Parathyroid adenoma (tissue), 2 donors: ENCODE results near the gene GLRX3.

ENCODE experiments used
- H2AFZ ChIP-seq: fragments of 300-600 bp; sonication (generic); one replicate; pipeline ENCODE4 v1.7.0; 2017; ENCODE audit warnings: antibody characterized with exemption, mild to moderate bottlenecking
- H3K27ac ChIP-seq: fragments of 300-600 bp; sonication (generic); one replicate; pipeline ENCODE4 v1.7.0; 2017
- H3K27me3 ChIP-seq: fragments of 300-600 bp; sonication (generic); one replicate; pipeline ENCODE4 v1.7.0; 2017; ENCODE audit warnings: low read length; ENCODE audit not compliant: control insufficient read depth, insufficient read depth
- H3K36me3 ChIP-seq: fragments of 300-600 bp; sonication (generic); one replicate; pipeline ENCODE4 v1.7.0; 2017; ENCODE audit warnings: low read length; ENCODE audit not compliant: control insufficient read depth, insufficient read depth
- H3K4me1 ChIP-seq: fragments of 300-600 bp; sonication (generic); one replicate; pipeline ENCODE4 v1.7.0; 2017; ENCODE audit warnings: control low read depth
- H3K4me2 ChIP-seq: fragments of 300-600 bp; sonication (generic); one replicate; pipeline ENCODE4 v1.7.0; 2017; ENCODE audit warnings: low read length
- H3K4me3 ChIP-seq: fragments of 300-600 bp; sonication (generic); one replicate; pipeline ENCODE4 v1.7.0; 2017; ENCODE audit warnings: low read depth, low read length
- H3K79me2 ChIP-seq: fragments of 300-600 bp; sonication (generic); one replicate; pipeline ENCODE4 v1.7.0; 2017; ENCODE audit warnings: control low read depth
- H3K9ac ChIP-seq: fragments of 300-600 bp; sonication (generic); one replicate; pipeline ENCODE4 v1.7.0; 2017; ENCODE audit warnings: mild to moderate bottlenecking
- H3K9me3 ChIP-seq: fragments of 300-600 bp; sonication (generic); one replicate; pipeline ENCODE4 v1.7.0; 2017; ENCODE audit warnings: low read length; ENCODE audit not compliant: control insufficient read depth
- TF ChIP-seq, protein P1 (sequence below): fragments of 300-600 bp; sonication (generic); IDR thresholded peaks from one replicate; pipeline ENCODE4 v1.7.0; 2017; ENCODE audit warnings: antibody characterized with exemption, mild to moderate bottlenecking
- donor health status: primary hyperparathyroidism.

GLRX3 gene

DNA sequence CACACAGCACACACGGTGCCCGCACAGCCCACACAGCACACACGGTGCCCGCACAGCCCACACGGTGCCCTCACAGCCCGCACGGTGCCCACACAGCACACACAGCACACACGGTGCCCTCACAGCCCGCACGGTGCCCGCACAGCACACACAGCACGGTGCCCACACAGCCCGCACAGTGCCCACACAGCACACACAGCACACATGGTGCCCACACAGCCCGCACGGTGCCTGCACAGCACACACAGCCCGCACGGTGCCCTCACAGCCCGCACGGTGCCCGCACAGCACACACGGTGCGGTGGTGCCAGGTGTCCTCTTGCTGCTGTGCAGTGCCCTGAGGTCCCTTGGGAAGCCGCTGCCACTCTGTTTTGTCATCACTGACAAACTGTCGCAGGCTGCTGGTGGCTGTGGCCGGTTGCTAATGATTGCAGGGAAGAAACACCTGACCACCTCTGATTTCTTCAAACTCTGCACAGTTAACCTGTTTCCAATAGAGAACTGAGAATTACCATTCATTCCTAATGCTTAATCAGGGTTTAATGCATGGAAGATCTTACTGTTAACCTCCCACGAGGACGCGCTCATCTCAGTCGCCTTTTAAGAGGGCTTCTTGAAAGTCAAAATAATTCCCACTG is 66.9 kb downstream of the GLRX3 start:
- Histone ChIP-seq H3K36me3 (no peaks in the 10 kb centered on the region), H3K9me3 (no peaks in the 10 kb centered on the region), H3K4me1 (no peaks in the 10 kb centered on the region), H3K79me2 (no peaks in the 10 kb centered on the region), H3K4me3 (no peak overlapping the region), H3K4me2 (no peak overlapping the region), H3K27ac (no peak overlapping the region), H2AFZ (no peak overlapping the region), H3K9ac (no peak overlapping the region), H3K27me3 (no peaks in the 10 kb centered on the region)
- TF ChIP-seq, protein P1, sequence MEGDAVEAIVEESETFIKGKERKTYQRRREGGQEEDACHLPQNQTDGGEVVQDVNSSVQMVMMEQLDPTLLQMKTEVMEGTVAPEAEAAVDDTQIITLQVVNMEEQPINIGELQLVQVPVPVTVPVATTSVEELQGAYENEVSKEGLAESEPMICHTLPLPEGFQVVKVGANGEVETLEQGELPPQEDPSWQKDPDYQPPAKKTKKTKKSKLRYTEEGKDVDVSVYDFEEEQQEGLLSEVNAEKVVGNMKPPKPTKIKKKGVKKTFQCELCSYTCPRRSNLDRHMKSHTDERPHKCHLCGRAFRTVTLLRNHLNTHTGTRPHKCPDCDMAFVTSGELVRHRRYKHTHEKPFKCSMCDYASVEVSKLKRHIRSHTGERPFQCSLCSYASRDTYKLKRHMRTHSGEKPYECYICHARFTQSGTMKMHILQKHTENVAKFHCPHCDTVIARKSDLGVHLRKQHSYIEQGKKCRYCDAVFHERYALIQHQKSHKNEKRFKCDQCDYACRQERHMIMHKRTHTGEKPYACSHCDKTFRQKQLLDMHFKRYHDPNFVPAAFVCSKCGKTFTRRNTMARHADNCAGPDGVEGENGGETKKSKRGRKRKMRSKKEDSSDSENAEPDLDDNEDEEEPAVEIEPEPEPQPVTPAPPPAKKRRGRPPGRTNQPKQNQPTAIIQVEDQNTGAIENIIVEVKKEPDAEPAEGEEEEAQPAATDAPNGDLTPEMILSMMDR, result no peak

DNA sequence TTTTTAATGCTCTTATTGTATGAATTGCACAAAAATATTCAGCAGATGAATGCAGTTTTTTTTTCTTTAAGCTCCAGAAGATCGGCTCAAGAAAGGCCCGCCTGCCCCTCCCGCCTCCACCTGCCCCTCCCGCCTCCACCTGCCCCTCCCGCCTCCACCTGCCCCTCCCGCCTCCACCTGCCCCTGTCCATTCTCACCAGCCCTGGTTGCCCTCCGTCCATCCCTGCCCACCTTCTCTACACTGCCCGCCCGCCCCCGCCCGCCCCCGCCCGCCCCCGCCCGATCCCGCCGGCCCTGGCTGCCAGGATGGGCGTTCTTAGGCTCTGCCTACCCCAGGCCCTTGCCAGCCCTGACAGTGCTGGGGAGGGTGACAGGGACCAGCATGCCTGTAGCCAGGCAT is 67.4 kb downstream of the GLRX3 start:
- Histone ChIP-seq H3K79me2 (no peaks in the 10 kb centered on the region), H3K9me3 (no peaks in the 10 kb centered on the region), H3K4me3 (no peak overlapping the region), H2AFZ (no peak overlapping the region), H3K4me1 (no peaks in the 10 kb centered on the region), H3K27me3 (no peaks in the 10 kb centered on the region), H3K27ac (no peak overlapping the region), H3K36me3 (no peaks in the 10 kb centered on the region), H3K9ac (no peak overlapping the region), H3K4me2 (no peak overlapping the region)
- TF ChIP-seq, protein P1, result no peak

DNA sequence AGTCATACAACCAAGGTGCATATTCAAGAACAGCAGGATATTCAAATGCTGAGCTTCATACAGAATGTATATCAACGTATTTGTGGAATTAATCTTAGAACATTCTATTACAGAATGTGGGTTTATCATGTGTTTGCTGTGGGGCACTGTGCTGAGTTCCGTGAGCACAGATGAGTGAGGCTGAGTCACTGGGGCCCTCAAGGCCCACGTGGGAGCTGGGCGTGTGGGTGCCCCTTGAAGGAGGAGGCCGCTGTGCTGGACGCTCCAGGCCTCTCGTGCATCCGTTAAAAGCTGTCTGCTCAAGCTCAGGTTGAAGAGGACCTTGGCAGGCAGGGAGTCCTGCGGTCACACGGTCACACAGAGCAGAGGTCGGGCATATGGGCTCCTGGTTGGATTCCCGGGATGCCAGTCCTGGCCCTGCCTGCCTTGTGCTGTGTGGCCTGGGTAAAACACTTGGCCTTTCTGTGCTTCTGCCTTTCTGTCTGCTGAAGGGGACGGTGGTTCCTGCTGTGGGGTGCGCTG is 70.1 kb downstream of the GLRX3 start:
- no peaks in the 10 kb centered on the region for H3K27me3 ChIP-seq
- H3K79me2 ChIP-seq, result no peaks in the 10 kb centered on the region
- H3K9ac ChIP-seq, result no peak overlapping the region
- no peak overlapping the region for H3K4me2 ChIP-seq
- H3K9me3 ChIP-seq, result no peaks in the 10 kb centered on the region
- TF ChIP-seq, protein P1, result no peak
- H3K4me3 ChIP-seq, result no peak overlapping the region
- H2AFZ ChIP-seq, result no peak overlapping the region
- no peak overlapping the region for H3K27ac ChIP-seq
- H3K4me1 ChIP-seq, result no peaks in the 10 kb centered on the region
- no peaks in the 10 kb centered on the region for H3K36me3 ChIP-seq

DNA sequence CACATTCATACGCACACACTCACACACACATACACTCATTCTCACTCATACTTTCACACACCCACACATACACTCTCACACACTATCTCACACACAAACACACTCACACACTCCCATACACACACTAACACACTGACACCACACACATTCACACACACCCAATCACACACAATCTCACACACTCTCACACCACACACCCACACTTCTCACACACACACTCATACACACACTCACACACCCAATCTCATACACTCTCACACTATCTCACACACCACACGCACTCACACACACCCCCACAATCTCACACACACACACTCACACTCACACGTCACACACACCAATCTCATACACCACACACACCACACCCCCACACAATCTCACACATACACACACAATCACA is 71.0 kb downstream of the GLRX3 start:
- Histone ChIP-seq H3K79me2 (no peaks in the 10 kb centered on the region), H3K4me3 (no peak overlapping the region), H3K36me3 (no peaks in the 10 kb centered on the region), H3K4me1 (no peaks in the 10 kb centered on the region), H3K9ac (no peak overlapping the region), H3K27ac (no peak overlapping the region), H3K9me3 (no peaks in the 10 kb centered on the region), H3K4me2 (no peak overlapping the region), H2AFZ (no peak overlapping the region), H3K27me3 (no peaks in the 10 kb centered on the region)
- TF ChIP-seq, protein P1, result no peak

DNA sequence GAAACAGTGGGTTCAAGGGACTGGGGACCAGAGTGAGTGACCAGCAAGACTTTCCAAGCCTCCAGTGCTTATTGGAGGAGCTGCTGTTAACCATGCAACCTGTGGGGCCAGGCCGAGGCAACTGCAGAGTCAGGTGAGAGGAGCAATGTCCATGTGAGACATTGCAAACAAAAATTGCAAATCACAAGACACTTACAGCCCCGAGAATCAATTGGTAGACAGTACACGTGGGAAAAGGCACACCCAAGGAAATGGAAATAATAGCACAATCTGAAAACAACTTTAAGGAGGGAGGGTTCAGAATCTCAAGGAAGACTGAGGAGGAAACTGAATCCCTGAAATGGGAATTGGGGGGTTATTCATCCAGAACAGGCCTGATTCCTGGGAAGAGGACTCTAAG is 72.6 kb downstream of the GLRX3 start:
- H3K36me3 ChIP-seq, result no peaks in the 10 kb centered on the region
- TF ChIP-seq, protein P1, result no peak
- no peak overlapping the region for H2AFZ ChIP-seq
- no peaks in the 10 kb centered on the region for H3K4me1 ChIP-seq
- H3K4me3 ChIP-seq, result no peak overlapping the region
- H3K27me3 ChIP-seq, result no peaks in the 10 kb centered on the region
- H3K27ac ChIP-seq, result no peak overlapping the region
- no peak overlapping the region for H3K9ac ChIP-seq
- H3K9me3 ChIP-seq, result no peaks in the 10 kb centered on the region
- no peaks in the 10 kb centered on the region for H3K79me2 ChIP-seq
- H3K4me2 ChIP-seq, result no peak overlapping the region
